ENCODE results near the gene LRPPRC.
"Not testable (repeated sequence)": the region's sequence is repeated elsewhere in the genome, so short reads cannot be mapped to it uniquely, and the experiment has no call there.

LRPPRC gene

DNA sequence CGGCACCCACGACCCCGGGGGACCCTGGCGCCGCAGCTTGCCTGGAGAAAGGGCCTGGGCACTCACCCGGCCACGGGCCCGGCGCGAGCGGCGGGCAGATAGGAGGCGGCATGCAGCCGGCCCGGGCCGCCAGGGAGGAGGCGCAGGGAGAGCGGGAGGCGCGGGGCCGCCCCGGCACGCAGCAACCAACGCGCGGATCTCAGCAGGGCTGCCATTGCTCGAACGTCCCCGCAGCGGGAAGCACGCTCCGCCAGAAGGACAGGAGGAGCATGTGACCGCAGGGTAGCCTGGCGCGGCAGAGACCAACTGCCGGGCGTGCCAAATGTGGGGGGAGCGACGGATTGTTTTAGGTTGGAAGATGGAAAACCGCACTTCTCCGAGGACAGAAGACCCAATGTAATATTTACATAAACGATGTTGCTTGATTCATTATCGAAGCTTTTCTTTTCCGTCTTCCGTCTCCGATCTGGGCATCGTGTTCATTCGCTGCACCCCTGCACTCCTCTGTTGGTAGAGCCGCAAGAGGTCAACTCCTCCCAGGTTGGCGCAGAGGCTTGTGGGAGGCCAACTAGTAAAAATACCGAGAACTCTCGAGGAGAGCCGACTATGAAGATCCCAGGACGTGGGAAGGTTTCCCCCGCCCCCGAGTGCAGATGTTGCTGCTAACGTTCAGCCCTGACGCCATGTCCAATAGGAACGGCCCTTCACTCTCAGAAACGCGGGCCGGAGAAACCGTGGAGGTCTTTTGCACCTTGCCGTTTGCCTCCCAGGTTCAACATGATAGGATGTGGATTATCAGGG, at the start of gene LRPPRC:
LRPPRC (minus strand) TSS at position 257 of the 801 bp plus-strand sequence; CDS start at position 215, 42 bp downstream.
- peak; percentile 94 for DNase-seq (ENCODE audit: low read depth)
- peak within 1 kb of the TSS; percentile 93 for H3K4me3 ChIP-seq (ENCODE audit: low read depth, low read length)
- TF ChIP-seq CTCF (IDR thresholded peaks at IDR 0.05; ENCODE audit: low read depth, low read length, missing control alignments), result no peak

DNA sequence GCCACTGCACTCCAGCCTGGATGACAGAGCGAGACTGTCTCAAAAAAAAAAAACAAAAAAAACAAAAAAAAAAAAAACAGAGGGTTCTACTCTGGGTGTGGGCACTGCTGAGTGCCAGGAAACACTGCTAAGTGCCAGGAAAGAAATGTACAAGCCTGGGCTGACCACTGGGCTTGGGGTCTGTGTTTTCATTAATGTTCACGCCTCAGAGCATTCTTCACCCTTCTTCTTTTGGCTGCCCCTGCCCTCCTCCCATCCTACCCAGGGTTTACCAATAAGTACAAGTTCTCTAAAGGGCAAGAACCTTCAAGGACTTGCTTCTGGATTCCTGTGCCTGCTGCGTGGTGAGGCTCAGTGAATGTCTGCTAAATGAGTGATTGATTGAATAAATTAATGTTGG, 49.3 kb upstream of the LRPPRC start:
- no peak for TF ChIP-seq CTCF (IDR thresholded peaks at IDR 0.05; ENCODE audit: low read depth, low read length, missing control alignments)
- no peak overlapping the region for H3K4me3 ChIP-seq (ENCODE audit: low read depth, low read length)
- no peak for DNase-seq (ENCODE audit: low read depth)

- DNase-seq (ENCODE audit: low read depth), result peak; percentile 46
- TF ChIP-seq CTCF (IDR thresholded peaks at IDR 0.05; ENCODE audit: low read depth, low read length, missing control alignments), result peak; percentile 95
- no peak overlapping the region for H3K4me3 ChIP-seq (ENCODE audit: low read depth, low read length)
Observed at GRCh38 chr2:44044281-44044720, 48.5 kb upstream of the LRPPRC start.

DNA sequence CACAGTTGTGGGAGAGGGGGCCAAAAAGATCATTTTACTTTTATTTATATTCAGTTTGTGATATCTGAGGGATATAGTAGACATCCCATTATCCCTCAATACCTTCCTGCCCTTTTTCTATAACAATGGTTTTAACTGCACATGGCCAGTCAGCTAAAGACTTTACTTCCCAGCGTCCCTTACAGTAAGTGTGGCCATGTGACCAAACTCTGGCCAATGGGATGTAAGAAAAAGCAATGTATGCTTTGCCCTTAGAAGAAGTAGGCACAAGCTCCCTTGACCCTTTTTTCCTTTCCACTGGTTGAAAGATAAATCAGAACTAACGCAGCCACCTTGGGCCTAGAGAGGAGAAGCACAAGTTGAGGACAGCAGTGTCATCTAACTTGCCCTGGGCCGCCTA, 44.6 kb upstream of the LRPPRC start:
- DNase-seq (ENCODE audit: low read depth), result no peak
- H3K4me3 ChIP-seq (ENCODE audit: low read depth, low read length), result no peak overlapping the region
- no peak for TF ChIP-seq CTCF (IDR thresholded peaks at IDR 0.05; ENCODE audit: low read depth, low read length, missing control alignments)

DNA sequence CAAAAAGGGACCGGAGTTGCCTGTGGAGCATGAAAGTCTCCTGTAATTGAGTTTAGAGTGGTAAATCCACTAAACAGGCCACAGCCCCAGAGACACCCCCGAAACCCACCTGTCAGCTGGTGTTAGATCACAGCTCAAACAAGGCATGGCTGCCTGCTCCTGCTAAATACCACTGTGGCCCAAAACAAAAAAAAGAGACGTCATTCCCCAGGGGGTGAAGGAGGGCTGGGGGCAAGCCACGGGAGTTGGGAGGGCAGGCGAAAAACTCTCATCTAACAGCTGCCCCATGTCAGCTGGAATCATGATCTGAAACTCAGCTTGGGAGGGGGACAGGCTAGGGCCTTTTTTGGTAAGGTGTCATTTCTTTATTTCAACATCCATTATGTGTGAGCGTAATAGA, 42.5 kb upstream of the LRPPRC start:
- TF ChIP-seq CTCF (IDR thresholded peaks at IDR 0.05; ENCODE audit: low read depth, low read length, missing control alignments), result no peak
- H3K4me3 ChIP-seq (ENCODE audit: low read depth, low read length), result no peak overlapping the region
- no peak for DNase-seq (ENCODE audit: low read depth)

DNA sequence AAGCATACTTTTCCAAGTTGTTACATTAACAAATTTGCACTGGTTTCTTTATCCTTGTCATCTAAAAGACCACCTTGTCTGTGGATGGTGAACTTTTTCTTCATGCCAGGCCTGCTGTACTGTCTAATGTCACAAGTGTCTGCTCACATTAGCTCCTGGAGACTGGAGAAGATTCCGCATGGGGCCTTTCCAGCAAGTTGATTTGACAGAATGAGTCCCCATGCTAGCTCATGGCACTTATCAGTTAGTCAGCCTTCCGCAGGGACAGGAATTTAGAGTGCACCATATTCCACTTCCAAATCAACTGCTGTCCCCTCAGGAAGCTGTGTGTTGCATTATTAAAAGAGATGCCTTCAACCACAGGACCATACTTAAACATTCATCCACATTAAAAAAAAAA, 41.4 kb upstream of the LRPPRC start:
- H3K4me3 ChIP-seq (ENCODE audit: low read depth, low read length), result no peak overlapping the region
- DNase-seq (ENCODE audit: low read depth), result no peak
- no peak for TF ChIP-seq CTCF (IDR thresholded peaks at IDR 0.05; ENCODE audit: low read depth, low read length, missing control alignments)

DNA sequence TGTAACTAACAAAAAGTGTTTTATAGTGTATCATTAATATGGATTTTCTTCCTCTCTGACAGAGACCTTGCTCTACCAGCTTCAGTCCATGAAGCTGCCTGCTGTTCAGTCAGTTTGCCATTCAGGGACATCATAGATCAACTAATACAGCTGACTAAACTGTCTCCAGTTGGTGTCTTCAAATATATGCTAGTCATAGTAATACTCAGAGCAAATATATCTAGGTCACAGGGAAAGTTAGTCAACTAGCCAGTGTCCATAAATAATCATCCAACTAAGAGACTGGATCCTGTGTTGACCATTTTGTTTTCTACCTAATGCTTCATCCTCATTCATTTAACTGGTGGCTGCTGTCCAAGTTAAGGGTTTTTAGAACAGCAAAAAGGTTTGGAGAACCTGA, 38.2 kb upstream of the LRPPRC start:
- TF ChIP-seq CTCF (IDR thresholded peaks at IDR 0.05; ENCODE audit: low read depth, low read length, missing control alignments), result no peak
- DNase-seq (ENCODE audit: low read depth), result no peak
- H3K4me3 ChIP-seq (ENCODE audit: low read depth, low read length), result no peak overlapping the region

- DNase-seq (ENCODE audit: low read depth); H3K4me3 ChIP-seq (ENCODE audit: low read depth, low read length): not testable (repeated sequence)
Observed at GRCh38 chr2:44027076-44027475, 31.3 kb upstream of the LRPPRC start.
